Thyroid gland (tissue), 4 donors: ENCODE results near the gene ALKAL2. TPM values are rescaled to one million over a fixed set of nuclear protein-coding genes. Genes with fewer than 3 reads are reported as not detected.
"Not testable (repeated sequence)": the region's sequence is repeated elsewhere in the genome, so short reads cannot be mapped to it uniquely, and the experiment has no call there.

Source experiments
- DNase-seq, 2 donors: peaks; one replicate each; pipeline ENCODE4 v3.0.0-alpha.2; 2019
- H3K27ac ChIP-seq, 3 donors: fragments of 200-600 bp; sonication (generic); 1 replicate in 2 of 3; 2 replicates in 1 of 3; pipeline ENCODE4 v1.5.1; 2016 to 2019; ENCODE audit warnings: mild to moderate bottlenecking in 1 of 3, moderate library complexity in 1 of 3
- H3K27me3 ChIP-seq: fragments of 200-600 bp; sonication (generic); one replicate; pipeline ENCODE4 v1.5.1; 2019
- H3K36me3 ChIP-seq, 2 donors: fragments of 200-600 bp; sonication (generic); one replicate each; pipeline ENCODE4 v1.5.1; 2016 to 2019
- H3K4me1 ChIP-seq, 2 donors: fragments of 200-600 bp; sonication (generic); one replicate each; pipeline ENCODE4 v1.5.1; 2017 to 2019
- H3K4me3 ChIP-seq, 3 donors: fragments of 200-600 bp; sonication (generic); replicated peaks in 1 of 3; 1 replicate in 2 of 3; 2 replicates in 1 of 3; pipeline ENCODE4 v1.5.1; 2016; ENCODE audit warnings: mild to moderate bottlenecking in 1 of 3
- H3K9me3 ChIP-seq: fragments of 200-600 bp; sonication (generic); one replicate; pipeline ENCODE4 v1.5.1; 2017
- CTCF ChIP-seq, 6 experiments: fragments of 200-600 bp in 3 of 6; fragments of 450-650 bp in 3 of 6; sonication (generic) in 3 of 6; IDR thresholded peaks; one replicate each; pipeline ENCODE4 v1.5.1; 2016 to 2019; ENCODE audit warnings: antibody characterized with exemption in 6 of 6, mild to moderate bottlenecking in 2 of 6, inconsistent platforms in 1 of 6, moderate library complexity in 1 of 6
- POLR2A ChIP-seq, 2 donors: fragments of 450-650 bp; IDR thresholded peaks; one replicate each; pipeline ENCODE4 v1.6.1; 2017; ENCODE audit warnings: antibody characterized with exemption in 2 of 2, mild to moderate bottlenecking in 2 of 2, moderate library complexity in 1 of 2
- WGBS, 2 donors: methylation state at CpG; one replicate each; pipeline ENCODE4 v1.1.5; 2017; 5-methylcytosine and 5-hydroxymethylcytosine counted together
- intact Hi-C: fragments of 100-400 bp; cut with DNase I; formaldehyde crosslinking; loops from one replicate; pipeline ENCODE4 v1.15.1; 2023
- total RNA-seq, 4 donors: library from RNA; depleted of rRNA; stranded (reverse); fragments of >200 nt; gene quantifications; one replicate each; pipeline ENCODE4 v1.2.3, GENCODE V29; 2016

ALKAL2 gene
- total RNA-seq, 4 donors from 2014 or later = 1.3 to 9.8 (median 7.3) TPM

DNA sequence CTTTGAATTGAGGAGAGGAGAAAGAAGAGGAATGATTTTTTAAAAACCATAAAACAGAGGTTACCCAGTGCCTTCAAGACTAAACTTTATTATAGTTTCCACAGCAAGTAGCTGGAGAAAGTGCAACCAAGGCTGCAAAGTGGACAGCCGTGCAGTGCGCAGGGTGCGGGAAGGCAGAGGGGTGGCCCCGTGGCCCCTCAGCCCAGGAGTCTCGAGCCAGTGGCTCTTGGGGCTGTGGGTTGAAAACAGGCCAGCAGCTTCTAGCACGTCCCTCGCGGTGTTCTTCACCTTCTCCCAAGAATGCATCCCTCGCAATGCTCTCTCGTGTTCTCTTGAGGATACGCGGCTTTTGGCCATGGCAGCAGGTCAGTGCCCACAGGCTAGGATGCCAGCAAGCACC is 28.5 kb upstream of the ALKAL2 start:
- Histone ChIP-seq H3K4me3 (no peak overlapping the region), H3K36me3 (no peaks in the 10 kb centered on the region), H3K9me3 (no peaks in the 10 kb centered on the region), H3K4me1 (peaks cover 0 to 9% of the 10 kb centered on the region in 2 donors), H3K27me3 (no peaks in the 10 kb centered on the region), H3K27ac (no peak overlapping the region)
- no peak for DNase-seq
- intact Hi-C loops = no loop called here
- TF ChIP-seq POLR2A (IDR thresholded peaks at IDR 0.05) = no peak
- no peak for TF ChIP-seq CTCF (IDR thresholded peaks at IDR 0.05)
- WGBS, 2 donors = 92 to 93% methylated on average over 12 of the region's 12 CpGs

GRCh38 chr2:315925-316324 is 28.0 kb upstream of the ALKAL2 start:
- 54 to 66% methylated on average over 6 of the region's 6 CpGs for WGBS, 2 donors
- H3K27ac ChIP-seq = not testable (repeated sequence)

DNA sequence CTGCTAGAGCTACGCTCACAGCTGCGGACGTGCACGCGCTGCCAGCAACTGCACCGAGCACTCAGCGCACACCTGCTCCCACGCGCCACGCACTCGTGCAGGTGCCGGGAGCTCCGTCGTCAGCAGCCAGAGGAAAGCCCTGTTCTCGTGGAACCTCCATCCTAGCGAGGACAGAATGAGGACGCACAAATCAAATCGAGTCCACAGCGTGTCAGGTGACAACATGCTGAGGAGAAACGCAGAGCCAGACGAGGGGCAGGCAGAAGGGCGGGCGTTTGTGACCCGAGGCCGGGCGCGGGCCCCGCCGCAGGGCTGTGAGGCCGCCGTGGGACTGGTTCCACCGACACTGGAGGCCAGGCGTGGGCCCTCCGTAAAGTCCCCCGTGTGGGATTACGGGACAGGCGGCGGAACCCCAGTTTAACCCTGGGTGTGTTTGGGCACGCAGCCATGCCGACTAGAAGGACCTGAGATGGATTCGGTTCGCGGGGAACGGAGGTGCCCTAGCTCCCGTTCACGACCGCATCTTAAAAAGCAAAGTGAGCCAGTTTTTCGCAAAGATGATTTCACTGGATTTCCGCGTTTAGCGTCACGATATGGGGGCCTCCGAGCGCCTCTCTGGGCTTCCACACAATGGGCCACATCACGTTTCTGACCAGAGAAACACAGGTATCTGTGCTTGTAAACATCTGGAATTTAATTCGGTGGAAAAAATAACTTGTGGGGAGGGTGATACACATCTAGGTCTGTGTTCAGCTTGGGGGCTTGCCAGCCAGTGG is 26.9 kb upstream of the ALKAL2 start:
- Histone ChIP-seq H3K27me3 (no peaks in the 10 kb centered on the region), H3K36me3 (no peaks in the 10 kb centered on the region), H3K4me1 (peaks cover 0 to 9% of the 10 kb centered on the region in 2 donors), H3K9me3 (no peaks in the 10 kb centered on the region), H3K27ac (no peak overlapping the region), H3K4me3 (no peak overlapping the region)
- TF ChIP-seq CTCF (IDR thresholded peaks at IDR 0.05) (no peak), POLR2A (IDR thresholded peaks at IDR 0.05) (no peak)
- 83 to 86% methylated on average over 49 to 56 of the region's 56 CpGs for WGBS, 2 donors
- no peak for DNase-seq
- intact Hi-C loops = no loop called here

More at GRCh38 chr2:315925-316324, 28.0 kb upstream of the ALKAL2 start:
- H3K27me3 ChIP-seq, intact Hi-C loops, H3K4me3 ChIP-seq, DNase-seq, H3K9me3 ChIP-seq, H3K36me3 ChIP-seq, H3K4me1 ChIP-seq: not testable (repeated sequence)

- Histone ChIP-seq H3K36me3 (no peaks in the 10 kb centered on the region), H3K27ac (no peak overlapping the region), H3K4me3 (no peak overlapping the region), H3K27me3 (no peaks in the 10 kb centered on the region), H3K9me3 (no peaks in the 10 kb centered on the region), H3K4me1 (peaks cover 0 to 15% of the 10 kb centered on the region in 2 donors)
- DNase-seq = peak; percentile 40 to 51
- TF ChIP-seq CTCF (IDR thresholded peaks at IDR 0.05) (no peak), POLR2A (IDR thresholded peaks at IDR 0.05) (no peak)
- intact Hi-C loops = no loop called here
- WGBS, 2 donors = 38 to 47% methylated on average over 13 to 14 of the region's 14 CpGs
These were observed 26.1 kb upstream of the ALKAL2 start for GRCh38 chr2:313991-314390.

GRCh38 chr2:310994-311393 is 23.1 kb upstream of the ALKAL2 start:
- H3K27me3 ChIP-seq = no peaks in the 10 kb centered on the region
- no peak overlapping the region for H3K27ac ChIP-seq
- H3K4me3 ChIP-seq = no peak overlapping the region
- WGBS, 2 donors = 81 to 90% methylated on average over 5 of the region's 5 CpGs
- peaks cover 0 to 16% of the 10 kb centered on the region in 2 donors for H3K4me1 ChIP-seq
- H3K9me3 ChIP-seq = no peaks in the 10 kb centered on the region
- H3K36me3 ChIP-seq = no peaks in the 10 kb centered on the region
- no peak for DNase-seq
- TF ChIP-seq POLR2A (IDR thresholded peaks at IDR 0.05) (no peak), CTCF (IDR thresholded peaks at IDR 0.05) (no peak)
- intact Hi-C loops = no loop called here
